Peyer's patch (tissue), 4 donors: Measurements from ENCODE around the gene GZMH. TPM values are rescaled to one million over a fixed set of nuclear protein-coding genes. Genes with fewer than 3 reads are reported as not detected.
"Not testable (repeated sequence)": the region's sequence is repeated elsewhere in the genome, so short reads cannot be mapped to it uniquely, and the experiment has no call there.

ENCODE experiments used
- DNase-seq, 3 donors: peaks; one replicate each; pipeline ENCODE4 v3.0.0-alpha.2; 2017 to 2019
- H3K27ac ChIP-seq, 4 donors: fragments of 200-600 bp; sonication (generic); one replicate each; pipeline ENCODE4 v1.5.1; 2016 to 2019
- H3K27me3 ChIP-seq, 2 donors: fragments of 200-600 bp; sonication (generic); one replicate each; pipeline ENCODE4 v1.5.1; 2019
- H3K36me3 ChIP-seq, 3 donors: fragments of 200-600 bp; sonication (generic); one replicate each; pipeline ENCODE4 v1.5.1; 2016 to 2019
- H3K4me1 ChIP-seq, 4 donors: fragments of 200-600 bp; sonication (generic); one replicate each; pipeline ENCODE4 v1.5.1; 2016 to 2019
- H3K4me3 ChIP-seq, 4 donors: fragments of 200-600 bp; sonication (generic); 1 replicate in 3 of 4; 2 replicates in 1 of 4; pipeline ENCODE4 v1.5.1; 2016 to 2019; ENCODE audit warnings: mild to moderate bottlenecking in 1 of 4
- H3K9me3 ChIP-seq, 4 donors: fragments of 200-600 bp; sonication (generic); one replicate each; pipeline ENCODE4 v1.5.1; 2016 to 2019; ENCODE audit warnings: mild to moderate bottlenecking in 1 of 4
- POLR2A ChIP-seq, 2 donors: fragments of 450-650 bp; IDR thresholded peaks; one replicate each; pipeline ENCODE4 v1.5.1; 2017; ENCODE audit warnings: antibody characterized with exemption in 2 of 2, mild to moderate bottlenecking in 2 of 2, moderate library complexity in 2 of 2
- total RNA-seq, 4 donors: library from RNA; depleted of rRNA; stranded (reverse); fragments of >200 nt; gene quantifications; one replicate each; pipeline ENCODE4 v1.1.0, GENCODE V29; 2016
- TF ChIP-seq, protein P1 (sequence below), 6 experiments: fragments of 450-650 bp in 4 of 6; fragments of 200-600 bp in 2 of 6; sonication (generic) in 1 of 6; IDR thresholded peaks; one replicate each; pipeline ENCODE4 v1.5.1; 2017 to 2019; ENCODE audit warnings: antibody characterized with exemption in 6 of 6, mild to moderate bottlenecking in 3 of 6, moderate library complexity in 1 of 6

Gene GZMH, protein sequence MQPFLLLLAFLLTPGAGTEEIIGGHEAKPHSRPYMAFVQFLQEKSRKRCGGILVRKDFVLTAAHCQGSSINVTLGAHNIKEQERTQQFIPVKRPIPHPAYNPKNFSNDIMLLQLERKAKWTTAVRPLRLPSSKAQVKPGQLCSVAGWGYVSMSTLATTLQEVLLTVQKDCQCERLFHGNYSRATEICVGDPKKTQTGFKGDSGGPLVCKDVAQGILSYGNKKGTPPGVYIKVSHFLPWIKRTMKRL
- 1 to 10 TPM in 1 of 4 donors, not detected in 3; 1.2 TPM for total RNA-seq

DNA sequence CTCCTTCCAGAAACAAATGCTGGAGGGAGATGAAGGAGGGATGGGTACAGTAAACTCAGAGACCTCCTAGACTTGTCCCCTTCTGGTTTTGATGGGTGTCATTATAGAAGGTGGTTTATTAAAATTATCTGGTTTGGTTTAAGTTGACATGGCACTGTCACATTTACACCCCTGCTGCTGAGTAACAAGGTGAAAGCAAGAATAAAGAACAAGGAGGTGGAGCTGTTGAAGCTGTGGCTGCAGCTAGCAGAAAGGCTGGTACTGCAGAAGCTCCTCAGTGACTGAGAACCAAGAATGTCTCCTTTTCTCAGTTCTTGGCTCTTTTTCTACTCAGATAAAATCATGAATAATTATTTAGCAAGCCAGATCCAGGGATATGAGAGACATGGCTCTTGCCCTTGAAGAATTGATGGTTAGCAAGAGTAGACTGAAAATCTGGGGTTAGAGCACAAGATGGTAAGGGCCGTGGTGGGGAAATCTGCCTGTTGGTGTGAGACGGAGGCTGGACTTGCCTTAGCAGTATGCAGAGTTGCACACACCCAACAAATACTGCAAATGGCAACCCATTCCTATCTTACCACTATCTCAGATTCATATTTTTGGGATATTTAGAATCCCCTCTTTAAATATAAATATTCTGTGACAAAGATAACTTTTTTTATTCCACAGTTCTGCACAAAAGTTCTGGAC is at the start of gene GZMH:
GZMH (minus strand) TSS at position 31 of the 690 bp plus-strand sequence. CDS start 72 bp downstream, outside the sequence.
- H3K36me3 ChIP-seq = no peaks in the 10 kb centered on the region
- DNase-seq = no peak
- no peak for TF ChIP-seq POLR2A (IDR thresholded peaks at IDR 0.05)
- TF ChIP-seq, protein P1, sequence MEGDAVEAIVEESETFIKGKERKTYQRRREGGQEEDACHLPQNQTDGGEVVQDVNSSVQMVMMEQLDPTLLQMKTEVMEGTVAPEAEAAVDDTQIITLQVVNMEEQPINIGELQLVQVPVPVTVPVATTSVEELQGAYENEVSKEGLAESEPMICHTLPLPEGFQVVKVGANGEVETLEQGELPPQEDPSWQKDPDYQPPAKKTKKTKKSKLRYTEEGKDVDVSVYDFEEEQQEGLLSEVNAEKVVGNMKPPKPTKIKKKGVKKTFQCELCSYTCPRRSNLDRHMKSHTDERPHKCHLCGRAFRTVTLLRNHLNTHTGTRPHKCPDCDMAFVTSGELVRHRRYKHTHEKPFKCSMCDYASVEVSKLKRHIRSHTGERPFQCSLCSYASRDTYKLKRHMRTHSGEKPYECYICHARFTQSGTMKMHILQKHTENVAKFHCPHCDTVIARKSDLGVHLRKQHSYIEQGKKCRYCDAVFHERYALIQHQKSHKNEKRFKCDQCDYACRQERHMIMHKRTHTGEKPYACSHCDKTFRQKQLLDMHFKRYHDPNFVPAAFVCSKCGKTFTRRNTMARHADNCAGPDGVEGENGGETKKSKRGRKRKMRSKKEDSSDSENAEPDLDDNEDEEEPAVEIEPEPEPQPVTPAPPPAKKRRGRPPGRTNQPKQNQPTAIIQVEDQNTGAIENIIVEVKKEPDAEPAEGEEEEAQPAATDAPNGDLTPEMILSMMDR (IDR thresholded peaks at IDR 0.05) = no peak

DNA sequence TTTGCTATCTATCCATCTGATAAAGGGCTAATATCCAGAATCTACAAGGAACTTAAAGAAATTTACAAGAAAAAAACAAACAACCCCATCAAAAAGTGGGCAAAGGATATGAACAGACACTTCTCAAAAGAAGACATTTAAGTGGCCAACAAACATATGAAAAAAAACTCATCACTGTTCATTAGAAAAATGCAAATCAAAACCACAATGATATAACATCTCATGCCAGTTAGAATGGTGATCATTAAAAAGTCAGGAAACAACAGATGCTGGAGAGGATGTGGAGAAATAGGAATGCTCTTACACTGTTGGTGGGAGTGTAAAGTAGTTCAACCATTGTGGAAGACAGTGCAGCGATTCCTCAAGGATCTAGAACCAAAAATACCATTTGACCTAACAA is 38.9 kb upstream of the GZMH start:
- H3K36me3 ChIP-seq, H3K27me3 ChIP-seq, H3K27ac ChIP-seq, H3K9me3 ChIP-seq, DNase-seq, H3K4me1 ChIP-seq, H3K4me3 ChIP-seq: not testable (repeated sequence)

More for the DNA sequence above, at the start of gene GZMH:
- no peaks in the 10 kb centered on the region for H3K4me1 ChIP-seq
- no peaks in the 10 kb centered on the region for H3K9me3 ChIP-seq
- peak within 1 kb of the TSS in 1 of 4 donors; percentile 12 for H3K27ac ChIP-seq
- H3K4me3 ChIP-seq = no peak within 1 kb of the TSS
- no peaks in the 10 kb centered on the region for H3K27me3 ChIP-seq

DNA sequence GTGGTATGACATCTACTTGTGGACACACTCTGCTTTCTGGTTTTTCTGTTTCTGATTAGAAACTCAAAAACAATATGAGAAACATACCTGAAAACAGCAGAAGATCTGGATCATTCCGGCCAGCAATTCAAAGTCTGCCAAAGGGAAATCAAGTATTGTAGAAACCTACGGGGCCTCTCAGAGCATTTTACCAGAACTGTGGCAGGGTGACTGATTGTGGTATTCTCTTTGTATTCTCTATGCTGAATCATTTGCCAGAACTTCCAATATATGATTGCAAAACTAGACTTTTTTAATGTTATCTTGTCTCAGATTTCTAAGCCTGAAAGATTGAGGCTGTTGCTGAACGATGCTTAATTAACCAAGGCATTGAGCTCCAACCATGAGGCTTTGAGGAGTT is 30.4 kb upstream of the GZMH start:
- H3K27ac ChIP-seq = no peak overlapping the region
- no peaks in the 10 kb centered on the region for H3K27me3 ChIP-seq
- no peak for DNase-seq
- no peaks in the 10 kb centered on the region for H3K36me3 ChIP-seq
- H3K9me3 ChIP-seq = no peaks in the 10 kb centered on the region
- TF ChIP-seq, protein P1 (IDR thresholded peaks at IDR 0.05) = no peak
- no peak for TF ChIP-seq POLR2A (IDR thresholded peaks at IDR 0.05)
- H3K4me1 ChIP-seq = no peaks in the 10 kb centered on the region
- H3K4me3 ChIP-seq = no peak overlapping the region

DNA sequence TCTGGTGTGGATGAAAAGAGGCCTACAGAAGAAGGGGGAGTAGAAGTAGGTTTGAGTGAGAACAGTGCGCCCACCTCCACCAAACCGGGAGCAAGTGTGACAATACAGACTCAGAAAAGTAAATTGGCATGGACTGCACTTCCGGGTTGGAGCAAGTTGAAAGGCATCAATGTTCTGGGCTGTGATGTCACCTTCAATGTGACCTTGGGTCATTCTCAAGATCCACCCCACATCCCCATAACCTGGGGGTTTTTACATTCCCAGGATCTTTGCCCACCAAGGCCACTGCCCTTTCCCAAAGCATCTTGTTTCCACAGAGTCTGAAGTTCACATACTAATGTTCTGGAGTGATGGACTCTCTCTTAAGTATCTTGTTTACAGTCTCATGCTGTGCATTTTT is 29.8 kb upstream of the GZMH start:
- Histone ChIP-seq H3K4me1 (no peaks in the 10 kb centered on the region), H3K9me3 (no peaks in the 10 kb centered on the region), H3K4me3 (no peak overlapping the region), H3K27me3 (no peaks in the 10 kb centered on the region), H3K27ac (no peak overlapping the region), H3K36me3 (no peaks in the 10 kb centered on the region)
- no peak for TF ChIP-seq POLR2A (IDR thresholded peaks at IDR 0.05)
- TF ChIP-seq, protein P1 (IDR thresholded peaks at IDR 0.05) = no peak
- no peak for DNase-seq

DNA sequence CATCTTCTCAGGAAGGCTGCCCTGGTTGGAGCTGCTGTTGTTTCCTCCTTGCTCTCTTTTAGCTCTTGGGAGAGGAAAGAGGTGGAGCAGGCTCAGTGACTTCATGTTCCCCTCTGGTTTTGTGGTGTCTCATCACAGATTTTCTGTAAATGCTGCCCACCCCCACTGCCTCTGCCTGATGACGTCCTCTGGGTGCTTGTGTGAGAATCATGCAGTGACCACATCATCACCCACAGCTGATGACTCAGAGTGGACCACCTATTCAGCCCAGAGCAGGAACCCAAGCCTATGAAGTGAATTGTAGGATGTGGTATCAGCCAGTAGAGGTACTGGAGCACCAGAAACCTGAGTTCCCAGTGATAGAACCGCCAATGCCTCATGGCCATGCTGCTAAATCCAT is 24.7 kb upstream of the GZMH start, which contains the start of gene GZMB:
GZMB (minus strand) TSS at position 33 of the 400 bp plus-strand sequence; CDS start at position 3, 30 bp downstream.
- Histone ChIP-seq H3K36me3 (no peaks in the 10 kb centered on the region), H3K4me3 (no peak within 1 kb of the TSS), H3K9me3 (no peaks in the 10 kb centered on the region), H3K27me3 (no peaks in the 10 kb centered on the region), H3K27ac (no peak within 1 kb of the TSS), H3K4me1 (no peaks in the 10 kb centered on the region)
- no peak for TF ChIP-seq POLR2A (IDR thresholded peaks at IDR 0.05)
- TF ChIP-seq, protein P1 (IDR thresholded peaks at IDR 0.05) = no peak
- DNase-seq = peak in 1 of 3 donors; percentile 73

DNA sequence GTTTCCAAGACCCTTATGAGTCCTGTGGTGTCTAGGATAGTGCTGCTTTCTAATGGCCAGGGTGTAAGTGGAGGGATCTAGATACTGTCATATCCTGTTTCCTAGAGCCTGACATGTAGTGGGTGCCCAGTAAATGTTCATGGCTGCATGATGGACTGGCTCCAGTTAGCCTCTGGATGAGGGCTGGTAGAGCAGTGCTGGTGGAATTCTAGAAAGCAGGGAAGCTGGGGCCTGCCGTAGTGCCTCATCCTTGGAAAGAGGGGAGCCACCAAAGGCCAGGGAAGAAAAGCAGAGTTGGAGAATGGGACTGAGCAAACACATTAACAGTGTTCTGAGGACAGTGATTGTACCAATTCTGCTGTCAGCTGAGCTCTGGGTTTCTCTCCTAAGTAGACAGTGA is 23.9 kb upstream of the GZMH start:
- no peak overlapping the region for H3K4me3 ChIP-seq
- no peak overlapping the region for H3K27ac ChIP-seq
- H3K4me1 ChIP-seq = no peaks in the 10 kb centered on the region
- no peaks in the 10 kb centered on the region for H3K36me3 ChIP-seq
- no peak for DNase-seq
- TF ChIP-seq, protein P1 (IDR thresholded peaks at IDR 0.05) = no peak
- TF ChIP-seq POLR2A (IDR thresholded peaks at IDR 0.05) = no peak
- H3K27me3 ChIP-seq = no peaks in the 10 kb centered on the region
- no peaks in the 10 kb centered on the region for H3K9me3 ChIP-seq
